Measurements from ENCODE around the gene GRK1.
"Not testable (repeated sequence)": the region's sequence is repeated elsewhere in the genome, so short reads cannot be mapped to it uniquely, and the experiment has no call there.

The GRK1 gene

GRCh38 chr13:113666951-113667701 lies at the start of gene GRK1:
GRK1 (plus strand) TSS chr13:113667219; CDS start chr13:113667387, 168 bp downstream.
- DNase-seq (ENCODE audit: low spot score), result no peak

DNA sequence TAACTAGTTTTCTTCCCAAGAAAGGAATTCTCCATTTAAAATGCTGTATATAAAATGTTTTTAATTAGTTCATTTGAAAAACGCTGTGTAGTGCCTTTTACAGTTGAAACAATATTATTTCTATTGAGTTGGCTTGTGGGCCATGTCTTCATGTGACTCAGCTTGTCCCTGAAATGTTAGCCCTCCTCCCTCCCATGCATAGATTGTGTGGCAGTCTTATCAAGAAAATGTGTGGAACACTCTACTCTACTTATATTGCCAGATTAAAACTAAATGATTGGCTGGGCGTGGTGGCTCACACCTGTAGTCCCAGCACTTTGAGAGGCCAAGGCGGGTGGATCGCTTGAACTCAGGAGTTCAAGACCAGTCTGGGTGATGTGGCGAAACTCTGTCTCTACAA lies 49.1 kb upstream of the GRK1 start:
- DNase-seq (ENCODE audit: low spot score), result no peak

DNA sequence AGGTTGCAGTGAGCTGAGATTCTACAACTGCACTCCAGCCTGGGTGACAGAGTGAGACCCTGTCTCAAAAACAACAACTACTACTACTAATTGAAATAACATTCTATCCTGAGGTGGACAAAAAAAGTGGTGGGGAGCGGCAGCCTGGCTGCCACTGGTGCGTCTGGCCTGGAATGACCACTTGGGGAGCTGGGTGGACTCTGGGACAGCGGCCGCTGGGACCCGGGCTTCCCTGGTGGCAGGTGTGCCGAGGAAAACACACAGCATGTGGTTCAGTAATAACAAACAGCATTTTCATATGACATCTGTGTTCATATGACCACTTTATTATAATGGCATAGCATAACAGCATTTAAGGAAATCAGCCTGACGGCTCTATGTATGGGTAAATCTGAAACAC lies 48.6 kb upstream of the GRK1 start:
- no peak for DNase-seq (ENCODE audit: low spot score)

DNA sequence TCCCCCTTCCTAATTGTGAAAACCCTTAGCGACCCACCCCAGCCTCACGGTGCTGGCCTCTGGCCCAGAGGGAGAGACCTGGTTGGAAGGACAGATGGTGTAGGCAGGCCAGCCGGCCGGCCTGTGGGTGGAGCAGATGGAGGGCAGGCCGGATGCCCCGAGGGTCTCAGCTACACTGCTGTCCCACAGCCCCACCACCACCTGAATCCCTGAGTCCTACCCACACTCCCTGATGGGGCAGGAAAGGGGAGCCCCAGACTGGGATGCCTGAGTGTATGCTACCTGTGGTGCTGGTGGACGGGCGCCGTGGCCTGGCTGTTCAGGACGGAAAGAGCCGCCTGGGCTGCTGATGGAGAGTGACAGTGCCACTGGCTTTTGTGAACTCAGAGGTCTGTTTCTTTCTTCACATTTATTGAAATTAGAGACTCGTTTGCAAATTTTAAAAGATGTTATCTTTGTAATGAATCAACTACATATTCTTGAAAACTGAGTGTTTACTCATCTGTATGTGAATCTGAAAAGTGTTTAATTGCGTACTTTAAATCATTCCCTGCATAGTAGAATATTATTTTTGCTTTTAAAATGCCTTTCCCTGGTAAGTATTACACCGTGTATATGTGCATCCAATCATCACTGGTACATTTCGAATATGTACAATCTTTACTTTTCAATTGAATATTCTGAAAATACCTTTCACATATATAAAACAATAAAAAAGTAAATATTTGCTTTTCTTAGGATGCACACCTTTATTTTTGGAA lies 46.8 kb upstream of the GRK1 start:
- DNase-seq (ENCODE audit: low spot score), result no peak

DNA sequence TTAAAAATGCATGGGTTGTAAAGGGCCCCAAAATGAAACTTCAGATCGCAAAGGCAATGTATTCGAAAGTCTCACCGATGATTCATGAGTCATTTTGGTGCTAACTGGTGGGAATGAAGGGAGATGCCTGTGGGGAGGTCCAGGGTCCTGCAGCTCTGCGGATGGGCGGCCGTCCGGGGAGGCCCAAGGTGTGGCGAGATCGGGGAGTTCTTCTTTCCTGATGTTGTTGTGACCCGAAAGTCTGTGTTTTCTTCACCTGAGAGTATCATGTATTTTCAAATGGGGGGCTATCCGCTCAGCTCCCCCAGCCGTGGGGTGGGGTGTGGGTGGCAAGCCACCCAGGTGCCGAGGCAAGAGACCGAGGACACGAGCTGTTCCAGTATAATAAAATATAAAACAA lies 46.0 kb upstream of the GRK1 start:
- no peak for DNase-seq (ENCODE audit: low spot score)

DNA sequence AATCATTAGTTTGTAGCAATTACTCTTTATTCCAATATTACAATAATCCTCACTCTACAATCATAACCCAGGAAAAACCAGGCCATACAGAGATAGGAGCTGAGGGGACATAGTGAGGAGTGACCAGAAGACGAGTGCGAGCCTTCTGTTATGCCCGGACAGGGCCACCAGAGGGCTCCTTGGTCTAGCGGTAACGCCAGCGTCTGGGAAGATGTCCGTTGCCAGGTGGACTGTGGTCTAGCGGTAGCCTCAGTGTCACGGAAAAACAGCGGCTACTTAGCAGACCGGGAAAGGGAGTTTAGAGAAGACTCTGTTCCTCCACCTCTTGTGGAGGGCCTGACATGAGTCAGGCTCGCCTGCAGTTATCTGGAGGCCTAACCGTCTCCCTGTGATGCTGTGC lies 45.5 kb upstream of the GRK1 start:
- not testable (repeated sequence) for DNase-seq (ENCODE audit: low spot score)

- DNase-seq (ENCODE audit: low spot score), result not testable (repeated sequence)
Measured at GRCh38 chr13:113621986-113622550, 45.0 kb upstream of the GRK1 start.

DNA sequence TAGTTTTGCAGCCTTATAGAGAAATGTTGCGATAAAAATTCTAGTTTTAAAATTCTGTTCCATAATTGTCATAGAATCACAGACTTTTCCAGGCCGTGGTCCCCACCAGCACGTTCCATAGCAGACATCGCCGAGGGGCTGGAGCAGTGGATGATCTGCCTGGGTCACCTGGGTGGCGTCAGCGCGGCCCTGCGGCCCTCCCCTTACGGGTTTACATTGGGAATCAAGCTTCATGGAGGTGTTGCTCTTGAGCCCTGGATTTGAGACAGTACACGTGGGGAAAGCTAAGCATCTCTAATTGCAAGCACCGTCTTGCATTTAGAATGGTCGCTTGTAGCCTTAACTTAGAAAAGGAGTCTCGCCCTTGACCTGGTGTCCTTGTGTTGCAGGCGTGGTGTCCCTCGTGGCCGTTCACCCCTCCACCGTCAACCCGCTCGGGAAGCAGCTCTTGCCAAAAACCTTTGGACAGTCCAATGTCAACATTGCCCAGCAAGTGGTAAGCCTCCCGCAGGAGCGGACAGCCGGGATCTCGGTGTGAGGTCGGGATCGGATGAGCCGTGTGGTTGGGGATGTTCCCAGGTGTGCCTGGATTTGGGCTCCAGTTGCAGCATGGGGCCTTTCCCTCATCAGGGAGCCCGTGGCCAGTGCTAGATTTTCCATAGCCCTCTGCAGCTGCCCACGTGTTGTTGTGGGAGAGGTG lies 44.1 kb upstream of the GRK1 start:
- no peak for DNase-seq (ENCODE audit: low spot score)

DNA sequence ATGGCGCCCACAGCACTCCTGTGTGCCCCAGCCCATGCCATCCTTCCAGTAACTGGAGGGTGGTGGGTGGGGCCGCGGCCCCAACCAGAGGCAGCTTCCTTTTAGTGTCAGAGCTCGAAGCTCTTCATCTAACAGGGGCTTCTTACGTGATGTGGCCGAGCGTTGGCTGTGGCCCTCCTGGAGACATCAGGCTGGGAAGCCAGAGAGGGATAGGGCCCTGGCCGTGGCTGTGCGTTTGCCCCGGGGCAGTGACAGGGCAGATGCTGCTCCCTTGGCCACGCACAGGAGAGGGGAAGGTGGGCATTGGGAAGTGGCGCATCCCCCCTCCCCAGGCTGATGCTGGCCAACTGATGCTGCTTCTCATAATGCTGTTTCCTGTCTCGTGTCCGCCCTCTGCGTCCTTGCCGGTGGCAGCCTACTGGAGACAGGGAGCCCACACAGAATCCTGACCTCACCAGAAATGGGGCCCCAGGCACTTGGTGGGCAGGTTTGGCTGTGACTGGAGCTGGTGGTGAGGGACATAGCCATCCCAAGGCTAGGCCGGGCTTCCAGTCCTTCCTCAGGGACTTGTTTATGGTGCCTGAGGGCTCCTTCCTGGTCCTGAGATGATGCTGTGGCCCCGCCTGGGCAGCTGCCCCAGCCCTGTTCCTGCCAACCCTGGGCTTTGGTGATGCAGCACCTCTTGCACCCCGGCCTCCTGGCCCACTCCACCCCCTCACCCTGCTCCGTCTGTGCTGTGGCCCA lies 43.4 kb upstream of the GRK1 start:
- no peak for DNase-seq (ENCODE audit: low spot score)

GRCh38 chr13:113624235-113624587 lies 42.8 kb upstream of the GRK1 start:
- no peak for DNase-seq (ENCODE audit: low spot score)

- not testable (repeated sequence) for DNase-seq (ENCODE audit: low spot score)
Measured at GRCh38 chr13:113624640-113625304, 42.2 kb upstream of the GRK1 start.

DNA sequence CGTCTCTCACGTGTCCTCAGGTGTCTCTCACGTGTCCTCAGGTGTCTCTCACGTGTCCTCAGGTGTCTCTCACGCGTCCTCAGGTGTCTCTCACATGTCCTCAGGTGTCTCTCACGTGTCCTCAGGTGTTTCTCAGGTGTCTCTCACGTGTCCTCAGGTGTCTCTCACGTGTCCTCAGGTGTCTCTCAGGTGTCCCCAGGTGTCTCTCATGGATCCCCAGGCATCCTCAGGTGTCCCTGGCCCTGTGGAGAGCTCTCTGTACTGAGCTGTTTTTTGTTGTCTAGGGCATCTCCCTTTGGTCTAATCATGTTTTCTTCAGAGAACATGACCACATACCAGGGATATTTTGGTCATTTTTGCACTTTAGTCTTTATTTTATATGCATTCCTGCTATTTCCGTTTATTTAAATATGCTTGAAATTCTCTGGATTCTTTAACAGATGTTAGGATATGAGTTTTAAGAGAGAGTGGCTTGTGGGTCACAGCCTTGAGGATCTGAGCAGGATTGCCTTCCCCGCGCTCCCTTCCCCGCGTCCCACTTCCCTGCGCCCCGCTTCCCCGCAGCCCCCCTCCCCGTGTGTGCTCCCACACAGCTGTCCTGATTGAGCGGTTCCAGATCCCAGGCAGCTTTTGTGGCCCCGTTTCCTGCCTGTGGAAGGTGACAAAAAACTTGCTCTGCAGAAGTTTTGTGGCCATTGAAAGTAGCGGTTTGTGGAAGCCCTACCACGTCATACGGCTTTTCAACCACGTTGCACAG lies 40.9 kb upstream of the GRK1 start:
- DNase-seq (ENCODE audit: low spot score), result no peak

DNA sequence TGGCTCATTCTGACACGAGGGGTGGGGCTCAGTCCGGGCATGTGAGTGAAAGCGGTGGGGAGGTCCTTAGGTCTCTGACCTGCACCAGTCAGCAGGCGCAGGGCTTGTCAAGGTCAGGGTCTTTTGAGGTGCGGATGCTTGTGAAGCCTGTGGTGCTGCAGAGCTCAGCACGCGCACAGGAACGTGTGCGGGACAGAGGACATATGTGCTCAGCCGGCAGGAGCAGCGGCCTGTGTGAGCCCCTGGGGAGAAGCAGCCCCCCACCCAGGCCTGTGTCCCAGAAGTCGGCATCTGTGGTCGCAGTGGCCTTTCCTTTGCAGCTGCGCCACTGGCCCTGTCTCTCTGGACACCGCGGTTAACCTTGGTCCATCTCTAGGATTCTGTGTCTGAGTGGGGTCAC lies 39.9 kb upstream of the GRK1 start:
- no peak for DNase-seq (ENCODE audit: low spot score)

DNA sequence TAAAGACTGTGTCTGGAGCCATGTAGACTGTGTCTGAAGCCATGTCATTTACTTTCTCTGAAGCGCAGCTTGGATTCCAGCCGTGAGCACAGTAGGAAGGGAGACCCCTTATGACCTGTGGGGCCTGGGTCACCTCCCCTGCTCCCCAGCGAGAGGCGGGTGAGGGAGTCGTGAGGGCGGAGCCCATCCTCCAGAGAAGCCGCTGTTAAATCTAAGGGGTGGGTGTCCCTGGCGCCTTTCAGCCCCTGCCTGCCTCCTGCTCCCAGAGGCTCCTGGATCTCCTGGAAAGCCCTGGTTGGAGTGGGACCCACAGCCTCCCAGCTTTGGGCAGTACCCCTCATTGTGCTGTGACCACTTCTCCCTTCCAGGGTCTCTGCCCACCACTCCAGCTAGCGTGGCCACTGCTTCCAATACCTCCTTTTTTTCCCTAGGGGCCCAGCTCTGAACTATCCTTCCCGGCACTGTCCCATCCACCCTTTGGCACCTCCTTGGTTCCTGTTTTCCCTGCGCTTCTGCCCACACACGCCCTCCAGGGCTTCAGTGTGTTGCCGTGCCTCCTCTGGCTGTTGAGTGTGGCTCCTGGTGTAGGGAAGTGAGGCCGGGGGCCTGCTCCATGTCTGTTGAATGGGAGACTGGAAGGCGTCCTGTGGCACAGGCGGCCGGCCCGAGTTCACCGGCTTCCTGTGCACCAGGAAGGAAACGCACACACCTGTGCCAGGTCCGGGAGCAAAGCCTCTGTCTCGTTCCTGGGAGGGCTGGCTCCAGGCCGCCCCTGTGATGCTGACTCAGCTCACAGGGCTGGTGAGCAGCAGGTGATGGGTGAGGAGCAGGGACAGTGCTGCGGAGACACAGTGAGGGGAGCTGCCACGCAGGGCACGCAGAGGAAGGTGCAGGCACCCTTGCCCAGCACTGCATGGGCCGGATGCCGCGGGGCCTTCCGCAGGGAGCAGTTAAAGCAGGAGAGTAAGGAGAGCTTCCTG lies 38.4 kb upstream of the GRK1 start:
- no peak for DNase-seq (ENCODE audit: low spot score)

GRCh38 chr13:113629866-113630265 lies 37.2 kb upstream of the GRK1 start:
- no peak for DNase-seq (ENCODE audit: low spot score)

DNA sequence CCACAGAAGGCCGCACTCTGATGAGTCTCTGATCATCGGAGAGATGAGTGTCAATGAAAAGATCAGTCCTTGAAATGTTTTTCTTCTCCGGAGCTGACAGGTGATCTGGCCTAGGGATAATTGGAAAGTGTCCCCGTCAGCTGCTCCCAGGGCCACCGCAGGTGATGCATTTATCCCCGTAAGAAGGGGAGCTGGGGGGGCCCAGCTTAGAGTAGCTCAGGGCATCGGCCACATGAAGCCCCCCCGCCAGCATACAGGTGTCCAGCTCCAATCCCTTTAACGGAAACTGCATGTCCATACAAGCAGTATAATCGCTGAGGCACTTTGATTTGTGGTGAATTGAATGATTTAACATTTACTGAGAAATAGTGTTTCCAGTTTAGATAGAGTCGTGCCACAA lies 36.7 kb upstream of the GRK1 start:
- DNase-seq (ENCODE audit: low spot score), result no peak

DNA sequence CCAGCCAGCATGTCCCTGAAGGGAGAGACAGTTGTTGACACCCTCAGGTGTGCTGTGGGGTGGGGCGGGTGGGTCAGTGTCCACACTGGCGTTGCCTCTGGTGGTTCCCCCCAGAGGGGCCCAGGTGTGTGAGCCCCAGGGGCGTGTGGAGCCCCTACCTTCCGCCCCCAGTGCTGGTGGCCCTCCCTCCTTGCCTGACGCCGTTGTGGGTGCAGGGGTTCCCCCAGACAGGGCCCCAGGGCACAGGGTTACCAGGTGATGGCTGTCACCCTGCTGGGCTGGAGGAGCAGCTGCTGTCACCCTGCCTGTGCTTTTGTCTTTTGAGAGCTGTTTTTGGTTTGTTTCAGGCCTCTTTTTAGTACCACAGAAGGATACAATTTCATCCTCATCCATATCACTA lies 36.2 kb upstream of the GRK1 start:
- DNase-seq (ENCODE audit: low spot score), result no peak

DNA sequence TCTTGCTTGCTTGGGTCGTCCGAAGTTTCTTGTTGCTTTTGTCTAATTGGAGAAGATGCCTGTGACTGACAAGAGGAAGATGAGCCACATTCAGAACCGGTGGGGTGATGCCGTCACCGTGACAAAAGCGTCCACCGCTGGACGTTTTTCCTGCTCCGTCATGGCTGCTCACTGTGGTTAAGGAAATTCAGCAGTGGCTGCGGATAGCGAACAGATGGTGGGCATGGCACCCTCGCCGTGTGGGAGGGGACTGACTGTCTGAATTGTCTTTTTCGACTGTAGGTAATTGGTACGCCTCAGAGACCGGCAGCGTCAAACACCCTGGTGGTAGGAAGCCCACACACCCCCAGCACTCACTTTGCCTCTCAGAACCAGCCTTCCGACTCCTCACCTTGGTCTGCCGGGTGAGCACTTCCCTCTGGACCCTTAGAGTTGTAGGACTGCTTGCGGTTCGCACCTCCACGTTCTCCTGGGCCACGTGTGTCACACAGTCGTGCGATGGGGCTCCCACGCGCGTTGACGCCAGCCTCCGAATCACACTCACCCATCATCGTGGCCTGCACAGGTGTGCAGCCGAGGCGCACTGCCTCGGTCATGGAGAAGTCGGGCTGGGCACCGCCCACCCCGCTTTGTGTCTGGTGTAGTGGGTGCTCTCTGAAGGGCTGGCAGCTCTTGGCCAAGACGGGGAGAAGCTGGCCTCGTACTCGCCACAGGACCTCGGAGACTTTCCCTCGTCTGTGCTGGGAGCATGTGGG lies 35.5 kb upstream of the GRK1 start:
- DNase-seq (ENCODE audit: low spot score), result no peak
